Caco-2 (cell line): ENCODE results near the gene TFAP2B. TPM values are rescaled to one million over a fixed set of nuclear protein-coding genes. Genes with fewer than 3 reads are reported as not detected.

ENCODE experiments used
- BruUV-seq: library from RNA; stranded (reverse); fragments of 400-500 nt; replicated peaks from 2 replicates; lab custom pipeline; 2021; lab: Mats Ljungman, UMichigan
- CTCF ChIA-PET: fragments of 300-600 bp; sonication (Branson Sonifier 250); formaldehyde crosslinking; loops from one replicate; lab custom pipeline; 2022; ENCODE audit warnings: antibody characterized with exemption; lab: Charles Lee
- POLR2A ChIA-PET: fragments of 300-600 bp; sonication (Branson Sonifier 250); formaldehyde crosslinking; loops from one replicate; lab custom pipeline; 2022; ENCODE audit warnings: antibody characterized with exemption; lab: Charles Lee
- DNase-seq, 2 experiments: peaks; one replicate each; pipeline versions ENCODE4 v3.0.0 to v3.0.0-alpha.2; 2020 to 2022
- H3K27me3 ChIP-seq: replicated peaks from 2 replicates; pipeline ENCODE4 v1.6.0; 2011; ENCODE audit warnings: low read length; ENCODE audit not compliant: control insufficient read depth, insufficient read depth
- H3K36me3 ChIP-seq: 2 replicates; pipeline ENCODE4 v1.5.1; 2011; ENCODE audit warnings: low read length; ENCODE audit not compliant: control insufficient read depth, insufficient read depth
- H3K4me1 ChIP-seq: fragments of 250-450 bp; sonication (Bioruptor Pico); 2 replicates; pipeline ENCODE4 v1.5.1; 2020; ENCODE audit warnings: mild to moderate bottlenecking
- H3K4me3 ChIP-seq: 2 replicates; pipeline ENCODE4 v1.5.1; 2011; ENCODE audit warnings: low read depth, mild to moderate bottlenecking, control low read depth, low read length
- H3K9me3 ChIP-seq: fragments of 250-450 bp; sonication (Bioruptor Pico); 2 replicates; pipeline ENCODE4 v1.5.1; 2020; ENCODE audit warnings: mild to moderate bottlenecking, moderate library complexity
- H3K27ac Mint-ChIP-seq: one replicate; pipeline ENCODE4 v1.8.0; 2022; ENCODE audit warnings: mixed read lengths; ENCODE audit not compliant: unreplicated experiment
- H3K27me3 Mint-ChIP-seq: one replicate; pipeline ENCODE4 v1.8.0; 2022; ENCODE audit warnings: mixed read lengths; ENCODE audit not compliant: insufficient read depth, unreplicated experiment
- H3K36me3 Mint-ChIP-seq: one replicate; pipeline ENCODE4 v1.8.0; 2022; ENCODE audit warnings: mild to moderate bottlenecking, mixed read lengths; ENCODE audit not compliant: insufficient read depth, unreplicated experiment
- H3K4me1 Mint-ChIP-seq: one replicate; pipeline ENCODE4 v1.8.0; 2022; ENCODE audit warnings: low read depth, mixed read lengths; ENCODE audit not compliant: unreplicated experiment
- H3K4me3 Mint-ChIP-seq: one replicate; pipeline ENCODE4 v1.8.0; 2022; ENCODE audit warnings: mild to moderate bottlenecking, moderate library complexity, mixed read lengths; ENCODE audit not compliant: unreplicated experiment
- H3K9me3 Mint-ChIP-seq: one replicate; pipeline ENCODE4 v1.8.0; 2022; ENCODE audit warnings: mixed read lengths; ENCODE audit not compliant: unreplicated experiment
- intact Hi-C: fragments of 100-400 bp; cut with micrococcal nuclease; formaldehyde crosslinking; loops from one replicate; pipeline ENCODE4 v1.10.0; 2022; ENCODE audit not compliant: unreplicated experiment
- total RNA-seq: library from RNA; stranded (reverse); gene quantifications from 2 replicates; pipeline ENCODE4 v1.2.3, GENCODE V29; 2022
- TF ChIP-seq, protein P1 (sequence below), 2 experiments: fragments of 200-600 bp in 1 of 2; IDR thresholded peaks; 1 replicate in 1 of 2; 2 replicates in 1 of 2; pipeline versions ENCODE4 v1.5.1 to v1.8.0; 2011 to 2022; ENCODE audit warnings: antibody characterized with exemption in 1 of 2, control low read depth in 1 of 2, inconsistent platforms in 1 of 2, low read depth in 1 of 2, low read length in 1 of 2, mild to moderate bottlenecking in 1 of 2, moderate library complexity in 1 of 2; ENCODE audit not compliant: insufficient read depth in 1 of 2, severe bottlenecking in 1 of 2, unreplicated experiment in 1 of 2

Gene TFAP2B
- total RNA-seq, 1 experiment from 2014 or later: not detected

DNA sequence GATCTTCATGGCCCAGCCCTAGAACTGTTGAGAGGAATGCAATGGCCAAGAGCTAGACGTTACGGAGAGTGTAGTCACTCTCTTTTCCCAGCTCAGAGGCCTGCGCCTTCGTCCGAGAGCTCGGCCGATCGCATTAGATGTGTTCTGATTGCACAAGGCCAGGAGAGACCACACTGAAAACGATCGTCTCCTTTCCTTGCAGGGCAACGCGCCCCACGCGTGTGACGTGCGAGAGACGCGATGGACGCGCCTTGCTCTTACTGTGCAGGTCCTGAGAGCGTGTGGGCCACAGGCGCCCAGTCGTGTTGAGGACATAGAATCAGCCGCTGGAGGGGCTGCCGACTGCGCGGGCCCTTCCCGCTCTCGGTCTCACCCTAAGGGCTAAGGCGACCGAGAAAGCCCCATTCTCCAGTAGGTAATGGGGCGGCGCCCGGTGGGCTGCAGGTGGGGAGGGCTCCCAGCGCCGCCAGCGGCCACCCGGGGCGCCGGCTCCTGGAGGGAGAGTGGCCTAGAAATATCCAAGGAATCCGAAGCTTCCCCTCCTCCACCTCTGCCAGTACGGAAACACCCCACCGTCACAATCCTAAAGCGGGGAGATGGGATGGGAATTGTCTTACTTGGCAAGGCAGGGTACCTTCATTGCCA lies 26.9 kb downstream of the TFAP2B start:
- BruUV-seq: no TSS peak
- no peaks in the 10 kb centered on the region for H3K4me1 ChIP-seq
- POLR2A ChIA-PET: no interaction called here
- no peak overlapping the region for H3K27ac Mint-ChIP-seq
- no peak for DNase-seq
- no peaks in the 10 kb centered on the region for H3K36me3 ChIP-seq
- H3K27me3 Mint-ChIP-seq: peaks cover 18% of the 10 kb centered on the region
- H3K9me3 Mint-ChIP-seq: no peaks in the 10 kb centered on the region
- no peaks in the 10 kb centered on the region for H3K36me3 Mint-ChIP-seq
- no peak overlapping the region for H3K4me3 Mint-ChIP-seq
- CTCF ChIA-PET: no interaction called here
- no peaks in the 10 kb centered on the region for H3K4me1 Mint-ChIP-seq
- no peak overlapping the region for H3K4me3 ChIP-seq
- intact Hi-C loops: no loop called here
- TF ChIP-seq, protein P1, sequence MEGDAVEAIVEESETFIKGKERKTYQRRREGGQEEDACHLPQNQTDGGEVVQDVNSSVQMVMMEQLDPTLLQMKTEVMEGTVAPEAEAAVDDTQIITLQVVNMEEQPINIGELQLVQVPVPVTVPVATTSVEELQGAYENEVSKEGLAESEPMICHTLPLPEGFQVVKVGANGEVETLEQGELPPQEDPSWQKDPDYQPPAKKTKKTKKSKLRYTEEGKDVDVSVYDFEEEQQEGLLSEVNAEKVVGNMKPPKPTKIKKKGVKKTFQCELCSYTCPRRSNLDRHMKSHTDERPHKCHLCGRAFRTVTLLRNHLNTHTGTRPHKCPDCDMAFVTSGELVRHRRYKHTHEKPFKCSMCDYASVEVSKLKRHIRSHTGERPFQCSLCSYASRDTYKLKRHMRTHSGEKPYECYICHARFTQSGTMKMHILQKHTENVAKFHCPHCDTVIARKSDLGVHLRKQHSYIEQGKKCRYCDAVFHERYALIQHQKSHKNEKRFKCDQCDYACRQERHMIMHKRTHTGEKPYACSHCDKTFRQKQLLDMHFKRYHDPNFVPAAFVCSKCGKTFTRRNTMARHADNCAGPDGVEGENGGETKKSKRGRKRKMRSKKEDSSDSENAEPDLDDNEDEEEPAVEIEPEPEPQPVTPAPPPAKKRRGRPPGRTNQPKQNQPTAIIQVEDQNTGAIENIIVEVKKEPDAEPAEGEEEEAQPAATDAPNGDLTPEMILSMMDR (IDR thresholded peaks at IDR 0.05; ENCODE audit: insufficient read depth in 1 of 2, low read depth in 1 of 2, low read length in 1 of 2, severe bottlenecking in 1 of 2, unreplicated experiment in 1 of 2): no peak
- H3K9me3 ChIP-seq: no peaks in the 10 kb centered on the region
- H3K27me3 ChIP-seq: no peaks in the 10 kb centered on the region

DNA sequence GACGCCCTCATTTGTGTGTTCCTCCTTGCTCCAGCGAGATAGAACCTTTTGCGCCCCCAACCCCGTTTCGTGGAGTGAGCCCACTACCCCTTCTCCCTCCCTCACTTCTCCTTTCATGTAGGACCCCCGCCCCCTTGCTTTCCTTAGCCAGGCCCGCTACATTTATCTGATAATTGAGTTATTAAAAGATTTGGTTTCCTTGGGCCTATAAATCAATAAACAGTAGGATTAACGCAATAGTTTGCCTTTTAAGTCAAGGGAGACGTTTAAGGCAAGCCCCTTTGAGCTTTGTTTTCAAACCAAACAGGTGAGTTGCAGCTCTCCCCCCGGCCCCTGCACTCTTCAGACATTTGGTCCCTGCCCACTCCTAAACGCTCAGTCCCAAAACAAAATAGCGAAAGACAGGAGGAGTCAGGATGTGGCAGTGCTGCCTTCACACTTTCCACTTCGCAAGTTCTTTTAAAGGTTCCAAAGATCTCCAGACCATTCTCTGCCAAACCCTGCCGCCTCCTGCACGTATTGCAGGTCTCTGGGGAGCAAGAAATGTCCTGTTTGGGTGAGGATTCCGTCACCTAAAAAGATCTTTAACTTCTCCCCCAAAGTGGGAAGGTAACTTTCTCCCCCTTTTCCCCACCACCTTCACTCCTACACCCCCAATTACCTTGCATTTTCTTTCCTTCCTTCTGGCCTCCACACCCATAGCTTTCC lies 27.6 kb downstream of the TFAP2B start:
- no peaks in the 10 kb centered on the region for H3K4me1 Mint-ChIP-seq
- H3K27ac Mint-ChIP-seq: no peak overlapping the region
- no peaks in the 10 kb centered on the region for H3K36me3 ChIP-seq
- intact Hi-C loops: no loop called here
- H3K4me3 Mint-ChIP-seq: no peak overlapping the region
- ChIA-PET POLR2A (no interaction called here), CTCF (no interaction called here)
- peaks cover 17% of the 10 kb centered on the region for H3K27me3 Mint-ChIP-seq
- no peak overlapping the region for H3K4me3 ChIP-seq
- H3K9me3 Mint-ChIP-seq: no peaks in the 10 kb centered on the region
- no peaks in the 10 kb centered on the region for H3K36me3 Mint-ChIP-seq
- no peak for DNase-seq
- BruUV-seq: no TSS peak
- TF ChIP-seq, protein P1 (IDR thresholded peaks at IDR 0.05; ENCODE audit: insufficient read depth in 1 of 2, low read depth in 1 of 2, low read length in 1 of 2, severe bottlenecking in 1 of 2, unreplicated experiment in 1 of 2): no peak
- H3K4me1 ChIP-seq: no peaks in the 10 kb centered on the region
- no peaks in the 10 kb centered on the region; the same call in 1 of the 2 replicates for H3K27me3 ChIP-seq
- no peaks in the 10 kb centered on the region for H3K9me3 ChIP-seq

DNA sequence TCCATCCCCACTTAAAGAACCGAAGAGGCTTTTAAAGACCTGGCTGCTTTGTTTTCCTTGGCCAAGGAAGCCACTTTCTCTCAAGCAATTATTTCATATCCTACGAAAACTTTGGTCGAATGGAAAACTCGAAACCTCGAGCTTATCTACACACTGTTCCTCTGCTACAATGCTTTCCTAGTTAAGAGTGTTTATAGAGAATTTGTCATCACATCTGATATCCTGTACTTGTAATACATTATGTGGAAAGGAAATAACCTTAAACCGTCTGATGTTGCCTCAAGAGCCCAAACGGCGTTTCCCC lies 28.1 kb downstream of the TFAP2B start:
- TF ChIP-seq, protein P1 (IDR thresholded peaks at IDR 0.05; ENCODE audit: insufficient read depth in 1 of 2, low read depth in 1 of 2, low read length in 1 of 2, severe bottlenecking in 1 of 2, unreplicated experiment in 1 of 2): no peak
- ChIA-PET POLR2A (no interaction called here), CTCF (no interaction called here)
- Mint-ChIP-seq H3K9me3 (no peaks in the 10 kb centered on the region), H3K27me3 (peaks cover 15% of the 10 kb centered on the region), H3K4me1 (no peaks in the 10 kb centered on the region), H3K27ac (no peak overlapping the region), H3K36me3 (no peaks in the 10 kb centered on the region), H3K4me3 (no peak overlapping the region)
- Histone ChIP-seq H3K36me3 (no peaks in the 10 kb centered on the region), H3K9me3 (no peaks in the 10 kb centered on the region), H3K27me3 (no peaks in the 10 kb centered on the region; the same call in 1 of the 2 replicates), H3K4me3 (no peak overlapping the region), H3K4me1 (no peaks in the 10 kb centered on the region)
- DNase-seq: no peak
- intact Hi-C loops: no loop called here
- no TSS peak for BruUV-seq
